ENCODE results near the gene PCGF3.

PCGF3 gene

DNA sequence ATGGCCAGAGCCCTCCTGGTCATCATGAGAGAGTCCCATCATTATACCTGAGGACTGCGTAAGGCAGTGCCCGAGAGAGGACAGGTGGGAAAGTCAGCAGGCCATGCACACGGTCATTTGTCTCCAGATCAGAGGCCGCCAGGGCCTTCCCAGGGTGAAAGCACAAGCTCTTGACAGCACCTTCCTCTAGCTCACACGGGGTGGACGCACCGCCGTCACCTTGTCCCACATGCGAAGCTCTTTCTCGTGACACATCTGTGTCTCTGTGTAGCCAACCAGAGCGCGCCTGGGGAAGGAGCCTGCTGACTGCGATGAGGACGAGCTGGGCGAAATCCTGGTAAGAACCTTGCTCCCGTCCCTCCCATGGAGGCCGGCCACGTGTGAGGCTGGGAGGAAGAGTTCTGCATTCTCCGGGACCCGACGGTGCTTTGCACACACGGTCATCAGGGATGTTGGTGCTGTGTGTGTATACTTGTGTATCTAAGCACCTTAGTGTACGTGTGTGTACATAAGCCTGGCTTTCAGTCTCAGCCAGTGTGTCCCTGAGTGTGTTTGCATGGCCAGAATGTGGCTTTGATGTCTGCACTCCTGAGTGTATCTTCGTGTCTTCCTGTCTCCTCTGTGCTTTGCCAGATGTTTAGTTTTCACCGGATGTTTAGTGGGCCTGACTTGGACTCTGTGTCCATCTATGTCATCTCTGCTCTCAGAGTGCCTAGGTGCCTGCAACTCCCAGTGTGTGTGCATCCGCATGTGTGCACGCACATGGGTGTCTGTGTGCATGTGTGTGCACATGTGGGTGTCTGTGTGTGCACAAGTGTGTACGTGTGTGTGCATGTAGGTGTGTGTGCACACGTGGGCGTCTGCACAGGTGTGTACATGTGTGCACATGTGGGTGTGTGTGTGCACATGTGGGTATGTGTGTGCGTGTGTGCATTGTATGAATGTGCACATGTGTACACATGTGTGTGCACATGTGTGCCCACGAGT is 46.7 kb upstream of the PCGF3 start:
- TF ChIP-seq SIN3A (IDR thresholded peaks at IDR 0.05; ENCODE audit: borderline replicate concordance, insufficient read depth, low read length) (no peak), POLR2AphosphoS5 (IDR thresholded peaks at IDR 0.05; ENCODE audit: low read depth, low read length) (no peak), TAF1 (IDR thresholded peaks at IDR 0.05; ENCODE audit: borderline replicate concordance, insufficient read depth, low read length) (no peak), FOXP2 (optimal IDR thresholded peaks at IDR 0.05; ENCODE audit: borderline replicate concordance, extremely low read depth, extremely low read length, insufficient read depth) (no peak)
- TF ChIP-seq, protein P1, sequence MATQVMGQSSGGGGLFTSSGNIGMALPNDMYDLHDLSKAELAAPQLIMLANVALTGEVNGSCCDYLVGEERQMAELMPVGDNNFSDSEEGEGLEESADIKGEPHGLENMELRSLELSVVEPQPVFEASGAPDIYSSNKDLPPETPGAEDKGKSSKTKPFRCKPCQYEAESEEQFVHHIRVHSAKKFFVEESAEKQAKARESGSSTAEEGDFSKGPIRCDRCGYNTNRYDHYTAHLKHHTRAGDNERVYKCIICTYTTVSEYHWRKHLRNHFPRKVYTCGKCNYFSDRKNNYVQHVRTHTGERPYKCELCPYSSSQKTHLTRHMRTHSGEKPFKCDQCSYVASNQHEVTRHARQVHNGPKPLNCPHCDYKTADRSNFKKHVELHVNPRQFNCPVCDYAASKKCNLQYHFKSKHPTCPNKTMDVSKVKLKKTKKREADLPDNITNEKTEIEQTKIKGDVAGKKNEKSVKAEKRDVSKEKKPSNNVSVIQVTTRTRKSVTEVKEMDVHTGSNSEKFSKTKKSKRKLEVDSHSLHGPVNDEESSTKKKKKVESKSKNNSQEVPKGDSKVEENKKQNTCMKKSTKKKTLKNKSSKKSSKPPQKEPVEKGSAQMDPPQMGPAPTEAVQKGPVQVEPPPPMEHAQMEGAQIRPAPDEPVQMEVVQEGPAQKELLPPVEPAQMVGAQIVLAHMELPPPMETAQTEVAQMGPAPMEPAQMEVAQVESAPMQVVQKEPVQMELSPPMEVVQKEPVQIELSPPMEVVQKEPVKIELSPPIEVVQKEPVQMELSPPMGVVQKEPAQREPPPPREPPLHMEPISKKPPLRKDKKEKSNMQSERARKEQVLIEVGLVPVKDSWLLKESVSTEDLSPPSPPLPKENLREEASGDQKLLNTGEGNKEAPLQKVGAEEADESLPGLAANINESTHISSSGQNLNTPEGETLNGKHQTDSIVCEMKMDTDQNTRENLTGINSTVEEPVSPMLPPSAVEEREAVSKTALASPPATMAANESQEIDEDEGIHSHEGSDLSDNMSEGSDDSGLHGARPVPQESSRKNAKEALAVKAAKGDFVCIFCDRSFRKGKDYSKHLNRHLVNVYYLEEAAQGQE (IDR thresholded peaks at IDR 0.05; ENCODE audit: insufficient read depth in 1 of 2, low read depth in 2 of 2, low read length in 2 of 2), result no peak

DNA sequence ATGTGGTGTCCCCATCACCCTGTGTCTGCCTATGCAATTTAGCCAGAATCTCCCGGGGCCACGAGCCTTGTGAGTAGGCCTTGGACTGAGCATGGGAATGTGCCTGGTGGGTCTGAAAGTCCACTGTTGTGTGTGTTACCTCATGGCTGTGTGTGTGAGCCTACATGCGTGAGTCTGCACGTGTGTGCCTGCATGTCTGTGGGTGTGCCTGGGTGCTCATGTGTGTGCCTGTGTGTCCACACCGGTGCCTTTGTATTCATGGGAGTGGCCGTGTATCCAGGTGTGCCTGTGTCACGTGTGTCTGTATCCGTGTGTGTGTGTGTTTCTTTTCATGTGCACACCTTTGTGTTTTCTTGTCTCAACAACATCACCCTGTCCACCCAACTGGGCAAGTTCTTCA is 45.8 kb upstream of the PCGF3 start:
- no peak for TF ChIP-seq FOXP2 (optimal IDR thresholded peaks at IDR 0.05; ENCODE audit: borderline replicate concordance, extremely low read depth, extremely low read length, insufficient read depth)

DNA sequence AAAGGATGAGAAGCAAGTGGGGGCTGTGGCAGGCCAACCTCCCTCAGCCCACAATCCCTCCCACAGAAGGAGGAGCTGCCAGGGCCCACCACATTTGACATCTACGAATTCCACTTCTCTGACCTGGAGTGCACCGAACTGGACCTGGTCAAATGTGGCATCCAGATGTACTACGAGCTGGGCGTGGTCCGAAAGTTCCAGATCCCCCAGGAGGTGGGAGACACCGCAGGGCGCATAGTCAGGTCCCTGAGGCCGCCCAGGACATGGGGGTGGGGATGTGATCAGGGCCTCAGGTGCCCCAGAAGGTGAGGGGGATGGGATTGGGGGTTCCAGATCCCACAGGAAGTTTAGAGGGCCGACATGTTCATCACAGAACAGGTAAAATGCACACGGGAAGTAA is 45.2 kb upstream of the PCGF3 start:
- TF ChIP-seq FOXP2 (optimal IDR thresholded peaks at IDR 0.05; ENCODE audit: borderline replicate concordance, extremely low read depth, extremely low read length, insufficient read depth) (no peak), POLR2AphosphoS5 (IDR thresholded peaks at IDR 0.05; ENCODE audit: low read depth, low read length) (no peak), SIN3A (IDR thresholded peaks at IDR 0.05; ENCODE audit: borderline replicate concordance, insufficient read depth, low read length) (no peak), TAF1 (IDR thresholded peaks at IDR 0.05; ENCODE audit: borderline replicate concordance, insufficient read depth, low read length) (no peak)

DNA sequence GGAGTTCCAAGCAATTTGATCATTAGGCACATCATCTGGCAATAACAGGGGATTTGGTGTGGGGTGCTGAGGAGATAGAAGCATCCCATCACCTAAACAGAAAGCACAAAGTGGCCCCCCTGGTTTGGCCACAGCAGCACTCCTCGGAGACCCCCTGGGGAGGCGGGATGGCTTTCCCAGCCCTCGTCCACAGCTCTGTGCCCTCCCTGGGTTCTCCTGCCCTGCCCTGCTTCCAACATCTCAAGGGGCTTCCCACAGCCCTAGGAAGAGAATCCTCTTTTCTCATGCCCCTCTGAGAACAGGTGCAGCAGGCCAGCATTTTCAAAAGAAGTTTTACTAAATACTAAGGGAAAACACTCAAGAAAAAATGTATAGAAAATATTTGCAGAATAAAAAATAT is 44.4 kb upstream of the PCGF3 start:
- TF ChIP-seq FOXP2 (optimal IDR thresholded peaks at IDR 0.05; ENCODE audit: borderline replicate concordance, extremely low read depth, extremely low read length, insufficient read depth) (no peak), TAF1 (IDR thresholded peaks at IDR 0.05; ENCODE audit: borderline replicate concordance, insufficient read depth, low read length) (no peak), SIN3A (IDR thresholded peaks at IDR 0.05; ENCODE audit: borderline replicate concordance, insufficient read depth, low read length) (no peak), POLR2AphosphoS5 (IDR thresholded peaks at IDR 0.05; ENCODE audit: low read depth, low read length) (no peak)

DNA sequence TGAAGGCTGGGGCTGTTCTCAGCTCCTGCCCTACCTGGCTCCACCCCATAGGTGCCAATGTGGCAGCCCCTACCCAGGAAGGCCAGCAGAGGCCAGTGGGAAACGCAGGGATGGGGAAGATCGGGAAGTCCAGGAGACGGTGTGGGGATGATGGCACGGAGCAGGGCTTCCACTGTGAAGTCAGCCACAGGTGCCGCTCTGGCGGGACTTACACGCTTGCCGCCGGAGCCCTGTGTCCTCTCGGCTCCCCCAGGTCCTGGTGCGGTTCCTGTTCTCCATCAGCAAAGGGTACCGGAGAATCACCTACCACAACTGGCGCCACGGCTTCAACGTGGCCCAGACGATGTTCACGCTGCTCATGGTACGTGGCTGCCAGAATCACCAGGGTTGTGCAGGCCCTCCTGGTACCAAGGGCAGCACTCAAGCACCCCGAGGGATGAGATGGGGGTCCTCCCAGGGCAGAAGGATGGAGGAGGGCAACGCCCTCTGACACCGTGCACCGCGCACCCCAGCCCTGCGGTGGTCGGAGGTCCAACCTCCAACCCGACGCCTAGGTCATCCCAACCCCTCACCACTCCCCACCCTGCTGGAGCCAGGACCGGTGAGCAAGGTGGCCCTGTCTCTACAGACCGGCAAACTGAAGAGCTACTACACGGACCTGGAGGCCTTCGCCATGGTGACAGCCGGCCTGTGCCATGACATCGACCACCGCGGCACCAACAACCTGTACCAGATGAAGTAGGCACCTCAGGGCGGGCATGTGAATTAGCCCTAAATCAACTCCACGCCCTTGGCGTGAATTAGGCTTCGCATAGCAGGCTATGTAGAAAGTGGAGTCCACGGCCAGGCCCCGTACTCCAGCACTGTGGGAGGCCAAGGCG is 43.5 kb upstream of the PCGF3 start:
- no peak for TF ChIP-seq POLR2AphosphoS5 (IDR thresholded peaks at IDR 0.05; ENCODE audit: low read depth, low read length)
- TF ChIP-seq FOXP2 (optimal IDR thresholded peaks at IDR 0.05; ENCODE audit: borderline replicate concordance, extremely low read depth, extremely low read length, insufficient read depth), result no peak
- TF ChIP-seq, protein P1 (IDR thresholded peaks at IDR 0.05; ENCODE audit: insufficient read depth in 1 of 2, low read depth in 2 of 2, low read length in 2 of 2), result no peak
- TF ChIP-seq TAF1 (IDR thresholded peaks at IDR 0.05; ENCODE audit: borderline replicate concordance, insufficient read depth, low read length), result no peak
- TF ChIP-seq SIN3A (IDR thresholded peaks at IDR 0.05; ENCODE audit: borderline replicate concordance, insufficient read depth, low read length), result no peak

DNA sequence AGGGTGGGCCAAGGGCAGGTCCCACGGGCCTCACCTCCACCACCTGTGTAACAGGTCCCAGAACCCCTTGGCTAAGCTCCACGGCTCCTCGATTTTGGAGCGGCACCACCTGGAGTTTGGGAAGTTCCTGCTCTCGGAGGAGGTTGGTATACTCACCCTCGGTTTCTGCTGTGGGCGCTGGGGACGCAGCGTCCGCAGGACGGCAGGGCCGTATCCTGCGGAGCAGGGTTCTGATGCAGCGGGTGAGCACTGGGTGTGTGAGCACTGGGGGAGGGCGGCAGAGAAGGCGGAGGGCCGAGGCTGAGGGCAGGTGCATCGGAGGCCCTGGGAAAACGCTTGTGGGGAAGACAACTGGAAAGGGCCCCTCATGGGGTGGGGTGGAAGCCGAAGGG is 42.6 kb upstream of the PCGF3 start:
- TF ChIP-seq TAF1 (IDR thresholded peaks at IDR 0.05; ENCODE audit: borderline replicate concordance, insufficient read depth, low read length) (no peak), SIN3A (IDR thresholded peaks at IDR 0.05; ENCODE audit: borderline replicate concordance, insufficient read depth, low read length) (no peak), FOXP2 (optimal IDR thresholded peaks at IDR 0.05; ENCODE audit: borderline replicate concordance, extremely low read depth, extremely low read length, insufficient read depth) (no peak)
